Activated CD8-positive, alpha-beta memory T cell treated with anti-CD3 and anti-CD28 coated beads for 24 hours (primary cell): Measurements from ENCODE around the gene DOCK10.

Experiments
- DNase-seq: peaks from one replicate; pipeline ENCODE4 v3.0.0-alpha.2; 2020

The DOCK10 gene

GRCh38 chr2:224973112-224974016 lies 68.9 kb downstream of the DOCK10 start:
- DNase-seq, result no peak

- DNase-seq, result no peak
Measured at GRCh38 chr2:224971214-224971613, 71.1 kb downstream of the DOCK10 start.

GRCh38 chr2:224970311-224970710 lies 72.0 kb downstream of the DOCK10 start:
- DNase-seq, result no peak

GRCh38 chr2:224969633-224970260 lies 72.5 kb downstream of the DOCK10 start:
- no peak for DNase-seq

- DNase-seq, result no peak
Measured at GRCh38 chr2:224969095-224969494, 73.2 kb downstream of the DOCK10 start.

GRCh38 chr2:224968051-224968450 lies 74.2 kb downstream of the DOCK10 start:
- no peak for DNase-seq

- DNase-seq, result no peak
Measured at GRCh38 chr2:224966613-224967012, 75.7 kb downstream of the DOCK10 start.

GRCh38 chr2:224959556-224959955 lies 82.7 kb downstream of the DOCK10 start:
- no peak for DNase-seq

GRCh38 chr2:224958873-224959272 lies 83.4 kb downstream of the DOCK10 start:
- no peak for DNase-seq

GRCh38 chr2:224958462-224958857 lies 83.8 kb downstream of the DOCK10 start:
- no peak for DNase-seq

GRCh38 chr2:224957540-224958461 lies 84.5 kb downstream of the DOCK10 start:
- no peak for DNase-seq

GRCh38 chr2:224956706-224957105 lies 85.6 kb downstream of the DOCK10 start:
- DNase-seq, result no peak

GRCh38 chr2:224954980-224955379 lies 87.3 kb downstream of the DOCK10 start:
- DNase-seq, result no peak

- DNase-seq, result no peak
Measured at GRCh38 chr2:224952936-224953657, 89.2 kb downstream of the DOCK10 start.

- no peak for DNase-seq
Measured at GRCh38 chr2:224951723-224952481, 90.4 kb downstream of the DOCK10 start.

- no peak for DNase-seq
Measured at GRCh38 chr2:224948859-224949258, 93.4 kb downstream of the DOCK10 start.

- no peak for DNase-seq
Measured at GRCh38 chr2:224948005-224948404, 94.3 kb downstream of the DOCK10 start.

- DNase-seq, result no peak
Measured at GRCh38 chr2:224947566-224947965, 94.7 kb downstream of the DOCK10 start.

GRCh38 chr2:224946895-224947294 lies 95.4 kb downstream of the DOCK10 start:
- DNase-seq, result no peak

- DNase-seq, result no peak
Measured at GRCh38 chr2:224944707-224945547, 97.3 kb downstream of the DOCK10 start.

GRCh38 chr2:224943601-224944041 lies 98.6 kb downstream of the DOCK10 start:
- DNase-seq, result peak; percentile 73
